GM18867 (cell line): ENCODE data around the gene KLHL25.

Experiments
- ATAC-seq: cut with Tn5 transposase; IDR thresholded peaks from one replicate; pipeline ENCODE4 v1.9.1; 2021; ENCODE audit warnings: mild to moderate bottlenecking, moderate library complexity; ENCODE audit not compliant: unreplicated experiment

The KLHL25 gene

GRCh38 chr15:85718271-85718971 lies 76.3 kb downstream of the KLHL25 start:
- ATAC-seq = peak; percentile 63

GRCh38 chr15:85717212-85717611 lies 77.5 kb downstream of the KLHL25 start:
- no peak for ATAC-seq

DNA sequence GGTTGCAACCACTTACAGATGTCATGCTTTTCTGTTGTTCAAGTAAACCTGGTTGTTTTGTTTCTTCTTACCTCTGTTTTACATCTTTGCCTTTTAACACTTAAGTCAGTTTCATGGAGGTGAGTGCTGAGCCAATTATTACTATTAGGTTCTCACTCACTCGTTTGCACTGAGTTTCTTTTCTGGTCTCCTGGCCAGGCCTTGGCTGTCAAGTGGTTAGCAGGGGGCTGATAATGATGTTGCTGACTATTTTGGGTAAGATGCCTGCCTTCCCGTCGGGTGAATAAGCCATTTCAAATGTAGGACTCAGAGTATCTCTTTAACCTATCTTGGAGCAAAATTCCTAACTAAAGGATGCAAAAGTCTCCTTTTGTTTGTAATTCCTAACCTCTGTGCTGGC lies 78.5 kb downstream of the KLHL25 start:
- ATAC-seq = no peak

- ATAC-seq = no peak
Measured at GRCh38 chr15:85711580-85712192, 83.0 kb downstream of the KLHL25 start.

DNA sequence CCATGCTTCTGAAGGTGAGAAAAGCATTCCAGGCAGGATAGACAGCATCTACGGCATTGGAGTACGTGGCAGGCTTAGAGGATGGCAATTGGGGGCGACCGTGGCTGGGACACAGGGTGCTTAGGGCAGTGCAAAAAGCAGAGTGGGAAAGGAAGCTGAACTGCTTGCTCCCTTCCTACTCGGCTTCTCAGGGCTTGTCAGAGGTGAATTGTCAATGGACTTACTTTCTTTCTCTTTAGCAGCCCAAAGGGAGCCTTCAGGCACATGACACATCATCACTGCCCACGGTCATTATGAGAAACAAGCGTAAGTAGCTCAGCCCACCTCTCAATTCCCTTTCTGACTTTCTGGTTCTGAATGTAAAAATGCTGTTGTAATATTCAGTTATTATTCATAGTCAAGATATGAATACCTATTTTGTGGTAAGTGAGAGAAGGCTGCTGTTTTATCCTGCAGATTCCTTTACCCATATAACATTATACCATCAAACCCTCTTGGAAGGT lies 84.3 kb downstream of the KLHL25 start:
- peak; percentile 53 for ATAC-seq
